B cell (primary cell): ENCODE results near the gene BICDL2. TPM values are rescaled to one million over a fixed set of nuclear protein-coding genes. Genes with fewer than 3 reads are reported as not detected.

Experiments
- ATAC-seq: fragments of 200-7000 bp; cut with Tn5 transposase; one replicate; pipeline ENCODE4 v1.10.0; 2021; ENCODE audit warnings: low read depth, mild to moderate bottlenecking, moderate number of reproducible peaks, moderate library complexity
- CTCF ChIA-PET: fragments of 350-600 bp; sonication (Branson Sonifier 250); formaldehyde crosslinking; loops from one replicate; lab custom pipeline; 2021; ENCODE audit warnings: antibody characterized with exemption, inconsistent platforms; lab: Charles Lee
- POLR2A ChIA-PET: fragments of 350-600 bp; sonication (Branson Sonifier 250); formaldehyde crosslinking; loops from one replicate; lab custom pipeline; 2021; ENCODE audit warnings: antibody characterized with exemption; lab: Charles Lee
- DNase-seq: peaks from one replicate; pipeline ENCODE4 v3.0.0; 2013
- H2AFZ ChIP-seq: 2 replicates; pipeline ENCODE4 v1.6.1; 2012; ENCODE audit warnings: mild to moderate bottlenecking, low read depth, low read length; ENCODE audit not compliant: insufficient read depth, poor library complexity, severe bottlenecking
- H3K27ac ChIP-seq, 2 donors: 1 replicate in 1 of 2; 2 replicates in 1 of 2; pipeline ENCODE4 v1.5.1; 2012 to 2013; ENCODE audit warnings: low read length in 2 of 2, mild to moderate bottlenecking in 2 of 2, moderate library complexity in 1 of 2
- H3K27me3 ChIP-seq, 4 experiments: fragments of 200-600 bp in 1 of 4; sonication (generic) in 1 of 4; replicated peaks in 1 of 4; 1 replicate in 2 of 4; 2 replicates in 2 of 4; pipeline versions ENCODE4 v1.6.1 to v1.7.0; 2013 to 2016; ENCODE audit warnings: low read length in 3 of 4, mild to moderate bottlenecking in 2 of 4, mixed read lengths in 1 of 4, moderate library complexity in 1 of 4; ENCODE audit not compliant: insufficient read depth in 4 of 4, control insufficient read depth in 3 of 4; ENCODE audit errors: control extremely low read depth in 1 of 4
- H3K36me3 ChIP-seq, 2 experiments: replicated peaks in 1 of 2; 1 replicate in 1 of 2; 2 replicates in 1 of 2; pipeline versions ENCODE4 v1.6.1 to v1.7.1; 2013; ENCODE audit warnings: low read length in 1 of 2; ENCODE audit not compliant: insufficient read depth in 2 of 2, control insufficient read depth in 1 of 2; ENCODE audit errors: control extremely low read depth in 1 of 2, extremely low read depth in 1 of 2
- H3K4me1 ChIP-seq, 2 donors: fragments of 200-600 bp in 1 of 2; sonication (generic) in 1 of 2; 1 replicate in 1 of 2; 2 replicates in 1 of 2; pipeline versions ENCODE4 v1.5.1 to v1.6.1; 2013 to 2017; ENCODE audit warnings: low read length in 2 of 2; ENCODE audit not compliant: control insufficient read depth in 2 of 2, insufficient read depth in 2 of 2
- H3K4me2 ChIP-seq: replicated peaks from 2 replicates; pipeline ENCODE3; 2012; ENCODE audit warnings: mild to moderate bottlenecking, low read depth, low read length; ENCODE audit not compliant: poor library complexity, severe bottlenecking
- H3K4me3 ChIP-seq, 5 experiments: fragments of 200-600 bp in 1 of 5; sonication (generic) in 1 of 5; 1 replicate in 3 of 5; 2 replicates in 2 of 5; pipeline versions ENCODE4 v1.5.1 to v1.7.0; 2011 to 2016; ENCODE audit warnings: low read length in 4 of 5, mild to moderate bottlenecking in 4 of 5, low read depth in 2 of 5, control low read depth in 1 of 5, moderate library complexity in 1 of 5; ENCODE audit not compliant: insufficient read depth in 1 of 5; ENCODE audit errors: control extremely low read depth in 1 of 5, extremely low read depth in 1 of 5
- H3K79me2 ChIP-seq: fragments of 200-600 bp; sonication (generic); one replicate; pipeline ENCODE4 v1.6.0; 2016; ENCODE audit warnings: low read length; ENCODE audit not compliant: control insufficient read depth, insufficient read depth
- H3K9ac ChIP-seq: fragments of 200-600 bp; sonication (generic); 2 replicates; pipeline ENCODE4 v1.6.1; 2017; ENCODE audit warnings: mild to moderate bottlenecking, low read length, moderate library complexity
- H3K9me3 ChIP-seq, 3 donors: one replicate each; pipeline versions ENCODE4 v1.6.1 to v1.7.1; 2013; ENCODE audit warnings: low read length in 2 of 3; ENCODE audit not compliant: control insufficient read depth in 2 of 3, insufficient read depth in 1 of 3; ENCODE audit errors: control extremely low read depth in 1 of 3
- H4K20me1 ChIP-seq: 2 replicates; pipeline ENCODE4 v1.6.0; 2012; ENCODE audit warnings: mild to moderate bottlenecking, low read length; ENCODE audit not compliant: insufficient read depth, control insufficient read depth, poor library complexity, severe bottlenecking
- H3K27ac Mint-ChIP-seq: one replicate; pipeline ENCODE4 v1.8.0; 2021; ENCODE audit warnings: mixed read lengths
- H3K27me3 Mint-ChIP-seq: one replicate; pipeline ENCODE4 v1.8.0; 2021; ENCODE audit warnings: mixed read lengths
- H3K4me1 Mint-ChIP-seq: one replicate; pipeline ENCODE4 v1.8.0; 2021; ENCODE audit warnings: mixed read lengths
- H3K4me3 Mint-ChIP-seq: one replicate; pipeline ENCODE4 v1.8.0; 2021; ENCODE audit warnings: mixed read lengths
- H3K9me3 Mint-ChIP-seq: one replicate; pipeline ENCODE4 v1.8.0; 2022; ENCODE audit warnings: mixed read lengths; ENCODE audit not compliant: insufficient read depth
- CTCF ChIP-seq: fragments of 200-600 bp; IDR thresholded peaks from one replicate; pipeline ENCODE4 v1.8.0; 2022; ENCODE audit warnings: antibody characterized with exemption, mild to moderate bottlenecking
- EZH2 ChIP-seq: IDR thresholded peaks from 2 replicates; pipeline ENCODE4 v1.6.1; 2012; ENCODE audit warnings: borderline replicate concordance, low read depth, mild to moderate bottlenecking, moderate library complexity, low read length; ENCODE audit not compliant: insufficient read depth, poor library complexity, severe bottlenecking
- WGBS: methylation state at CpG from one replicate; pipeline ENCODE4 v1.1.5; 2013; ENCODE audit warnings: missing lambda C conversion rate; ENCODE audit not compliant: insufficient coverage; 5-methylcytosine and 5-hydroxymethylcytosine counted together
- intact Hi-C: fragments of 100-400 bp; cut with micrococcal nuclease; formaldehyde crosslinking; loops from one replicate; pipeline ENCODE4 v1.10.0; 2022
- polyA plus RNA-seq: library from polyadenylated mRNA; depleted of rRNA; stranded (reverse); fragments of >200 nt; gene quantifications from 2 replicates; pipeline ENCODE4 v1.2.3, GENCODE V29; 2012
- total RNA-seq, 2 donors: library from RNA; stranded (reverse); fragments of 120-200 nt in 1 of 2; gene quantifications; 1 replicate in 1 of 2; 2 replicates in 1 of 2; pipeline versions ENCODE4 v1.2.3 to v1.2.4, GENCODE V29; 2013 to 2022

The BICDL2 gene
- total and polyA plus RNA-seq, 2 donors (not counting 1 experiment from before 2014, with no cell fraction given) = 0.20 TPM; not detected in 1

GRCh38 chr16:3013998-3014690, 22.6 kb downstream of the BICDL2 start:
- no peaks in the 10 kb centered on the region for H3K9me3 Mint-ChIP-seq
- Histone ChIP-seq H4K20me1 (no peaks in the 10 kb centered on the region), H3K4me3 (no peak overlapping the region), H3K27me3 (peaks cover 0 to 34% (median 14%) of the 10 kb centered on the region in 4 experiments), H3K4me2 (no peak overlapping the region), H3K79me2 (no peaks in the 10 kb centered on the region), H2AFZ (no peak overlapping the region), H3K27ac (no peak overlapping the region), H3K36me3 (no peaks in the 10 kb centered on the region), H3K4me1 (peaks cover 4 to 6% of the 10 kb centered on the region in 2 donors), H3K9me3 (peaks cover 0 to 4% (median 0%) of the 10 kb centered on the region in 3 donors), H3K9ac (no peak overlapping the region)
- H3K4me1 Mint-ChIP-seq = peaks cover 4% of the 10 kb centered on the region
- ChIA-PET POLR2A (no interaction called here), CTCF (no interaction called here)
- no peak for DNase-seq
- 87% methylated on average over 8 of the region's 12 CpGs for WGBS
- no peak overlapping the region for H3K27ac Mint-ChIP-seq
- H3K27me3 Mint-ChIP-seq = peaks cover 22% of the 10 kb centered on the region
- ATAC-seq = no peak
- TF ChIP-seq CTCF (no peak), EZH2 (no peak)
- no peak overlapping the region for H3K4me3 Mint-ChIP-seq
- intact Hi-C loops = no loop called here

- TF ChIP-seq EZH2 = no peak
- no peak for TF ChIP-seq CTCF
- Histone ChIP-seq H3K36me3 (no peaks in the 10 kb centered on the region), H2AFZ (no peak overlapping the region), H3K27ac (no peak overlapping the region), H3K27me3 (peaks cover 0 to 31% (median 16%) of the 10 kb centered on the region in 4 experiments), H3K4me1 (peaks cover 6 to 9% of the 10 kb centered on the region in 2 donors), H3K9ac (no peak overlapping the region), H3K9me3 (peaks cover 0 to 7% (median 0%) of the 10 kb centered on the region in 3 donors), H3K79me2 (no peaks in the 10 kb centered on the region), H4K20me1 (no peaks in the 10 kb centered on the region), H3K4me2 (no peak overlapping the region), H3K4me3 (no peak overlapping the region)
- peaks cover 22% of the 10 kb centered on the region for H3K27me3 Mint-ChIP-seq
- no peaks in the 10 kb centered on the region for H3K9me3 Mint-ChIP-seq
- peaks cover 6% of the 10 kb centered on the region for H3K4me1 Mint-ChIP-seq
- CTCF ChIA-PET = no interaction called here
- H3K27ac Mint-ChIP-seq = no peak overlapping the region
- POLR2A ChIA-PET = no interaction called here
- no peak overlapping the region for H3K4me3 Mint-ChIP-seq
- intact Hi-C loops = no loop called here
- ATAC-seq (no peak), DNase-seq (no peak)
- WGBS = 95% methylated on average over 27 of the region's 27 CpGs
Observed at GRCh38 chr16:3013491-3013951, 23.2 kb downstream of the BICDL2 start.
